CD4-positive, alpha-beta T cell treated with Interleukin-15 for 4 hours (primary cell): ENCODE data around the gene MIA.
A peak's percentile ranks its signal among the peaks of the same experiment; 100 is the strongest.
"Not testable (repeated sequence)": the region's sequence is repeated elsewhere in the genome, so short reads cannot be mapped to it uniquely, and the experiment has no call there.

Source experiments
- DNase-seq: peaks from one replicate; pipeline ENCODE4 v3.0.0-alpha.2; 2020; ENCODE audit warnings: low spot score

The MIA gene

DNA sequence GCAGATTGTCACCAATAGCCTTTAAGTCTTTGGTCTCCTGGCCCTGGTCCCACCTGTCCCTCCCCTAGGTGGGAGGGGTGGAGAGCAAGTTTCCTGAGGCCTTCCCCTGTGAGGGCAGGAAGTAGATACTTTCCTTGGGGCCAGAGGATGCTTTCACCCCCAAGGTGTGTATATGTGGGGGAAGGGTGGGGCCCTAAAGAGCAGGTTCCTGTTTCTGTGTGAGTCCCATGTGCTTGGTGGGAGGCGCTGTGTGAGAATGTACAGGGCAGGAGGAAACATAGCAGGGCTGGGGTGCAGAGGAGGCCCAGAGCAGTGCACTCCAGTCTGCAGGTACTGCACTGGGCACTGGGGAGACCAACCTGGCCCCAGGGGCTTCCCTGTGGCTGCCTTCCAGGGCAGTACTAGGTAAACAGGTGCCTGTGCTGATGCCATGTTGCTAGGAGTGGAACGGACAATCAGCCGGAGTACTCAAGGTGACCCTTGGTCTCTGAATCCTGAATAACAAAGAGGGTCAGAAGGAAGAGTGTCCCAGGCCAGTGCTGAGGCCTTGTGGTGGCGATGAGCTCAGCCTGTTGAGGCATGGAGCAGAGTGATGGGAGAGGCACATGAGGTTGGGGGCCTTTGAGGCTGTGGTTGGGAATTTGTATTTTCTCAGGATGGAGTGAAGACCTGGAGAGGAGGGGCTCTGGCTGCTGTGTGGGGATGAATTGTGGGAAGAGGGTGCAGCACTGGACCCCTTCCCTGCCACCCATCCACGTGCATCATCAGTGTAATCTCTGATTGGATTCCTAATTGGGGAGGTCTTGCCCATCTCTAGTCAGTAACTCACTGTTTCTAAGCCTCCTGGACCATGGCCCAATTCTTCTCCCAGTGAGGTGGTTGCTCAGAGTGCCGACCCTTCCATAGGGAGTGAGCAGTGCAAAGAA, 28.8 kb downstream of the MIA start:
- DNase-seq: peak; percentile 83

DNA sequence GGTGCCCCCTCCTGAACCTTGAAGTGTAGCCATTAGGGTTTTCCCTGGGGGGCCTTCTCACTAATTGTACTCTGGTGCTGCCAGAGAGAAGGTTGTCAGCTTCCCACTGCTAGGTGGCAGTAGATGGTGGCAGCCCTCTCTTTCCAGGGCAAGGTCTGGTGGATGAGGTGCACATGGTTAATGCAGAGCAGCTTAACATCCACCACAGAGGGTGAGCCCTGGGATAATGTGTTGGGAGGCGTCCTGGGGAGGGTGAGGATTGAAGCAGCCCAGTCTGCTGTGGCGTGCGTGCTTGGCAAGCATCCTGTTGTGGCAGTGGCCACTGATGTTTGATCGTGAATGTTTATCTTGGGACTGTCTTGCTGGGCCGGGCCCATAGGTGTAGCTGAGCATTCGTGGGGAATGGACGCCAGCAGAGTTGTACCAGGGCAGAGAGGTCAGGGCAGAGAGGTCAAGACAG, 29.5 kb downstream of the MIA start:
- DNase-seq: no peak

- peak; percentile 69 for DNase-seq
Measured at GRCh38 chr19:40805258-40805868, 30.0 kb downstream of the MIA start.

- DNase-seq: peak; percentile 90
Measured at GRCh38 chr19:40806423-40807146, 31.3 kb downstream of the MIA start.

DNA sequence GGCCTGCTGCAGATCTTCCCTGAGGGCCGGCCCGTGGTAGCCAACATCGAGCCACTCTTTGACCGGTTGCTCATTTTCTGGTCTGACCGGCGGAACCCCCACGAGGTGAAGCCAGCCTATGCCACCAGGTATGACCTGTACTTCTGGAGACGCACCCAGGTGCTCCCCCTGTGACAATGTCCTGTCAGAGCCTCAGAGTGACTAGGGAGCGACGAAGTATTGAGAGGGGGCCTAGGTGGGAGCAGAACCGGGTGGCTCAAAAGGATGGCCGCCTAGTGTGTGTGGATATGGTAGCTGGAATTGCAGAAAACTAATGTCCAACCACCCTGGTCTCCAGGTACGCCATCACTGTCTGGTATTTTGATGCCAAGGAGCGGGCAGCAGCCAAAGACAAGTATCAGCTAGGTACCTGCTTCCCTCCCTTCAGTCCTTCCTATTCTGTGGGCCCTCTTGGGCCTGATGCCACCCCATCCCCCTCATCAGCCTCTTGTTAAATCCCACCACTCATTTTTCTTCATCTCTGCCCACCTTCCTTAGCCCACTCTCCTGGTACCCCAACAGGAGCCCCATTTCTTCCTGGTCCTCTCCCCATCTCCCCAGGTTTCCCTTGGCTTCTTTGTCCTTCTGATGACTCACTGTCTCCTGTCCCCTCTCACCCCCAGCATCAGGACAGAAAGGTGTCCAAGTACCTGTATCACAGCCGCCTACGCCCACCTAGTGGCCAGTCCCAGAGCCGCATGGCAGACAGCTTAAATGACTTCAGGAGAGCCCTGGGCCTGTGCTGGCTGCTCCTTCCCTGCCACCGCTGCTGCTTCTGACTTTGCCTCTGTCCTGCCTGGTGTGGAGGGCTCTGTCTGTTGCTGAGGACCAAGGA, 32.1 kb downstream of the MIA start:
- no peak for DNase-seq

GRCh38 chr19:40808021-40808325, 32.7 kb downstream of the MIA start:
- no peak for DNase-seq

- DNase-seq: no peak
Measured at GRCh38 chr19:40808497-40808896, 33.2 kb downstream of the MIA start.

GRCh38 chr19:40809358-40810086, 34.2 kb downstream of the MIA start:
- no peak for DNase-seq

DNA sequence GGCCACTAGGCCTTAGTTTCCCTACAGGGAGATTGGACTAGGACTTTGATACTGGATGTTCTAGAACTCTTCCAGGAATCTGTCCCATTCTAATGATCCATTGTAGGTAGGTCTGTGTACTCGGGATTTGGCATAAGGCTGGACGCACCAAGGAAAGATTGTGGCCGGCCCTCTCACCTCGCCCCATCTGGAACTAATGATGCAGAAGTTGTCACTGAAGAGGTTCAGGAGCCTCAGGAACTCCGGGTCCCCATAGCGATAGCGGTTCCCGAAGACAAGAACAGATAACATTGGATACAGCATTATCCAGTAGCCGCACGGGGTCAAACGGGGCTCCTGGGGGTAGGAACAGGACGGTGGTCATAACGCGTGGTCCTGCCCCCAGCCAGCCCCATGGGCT, 34.8 kb downstream of the MIA start:
- DNase-seq: no peak

DNA sequence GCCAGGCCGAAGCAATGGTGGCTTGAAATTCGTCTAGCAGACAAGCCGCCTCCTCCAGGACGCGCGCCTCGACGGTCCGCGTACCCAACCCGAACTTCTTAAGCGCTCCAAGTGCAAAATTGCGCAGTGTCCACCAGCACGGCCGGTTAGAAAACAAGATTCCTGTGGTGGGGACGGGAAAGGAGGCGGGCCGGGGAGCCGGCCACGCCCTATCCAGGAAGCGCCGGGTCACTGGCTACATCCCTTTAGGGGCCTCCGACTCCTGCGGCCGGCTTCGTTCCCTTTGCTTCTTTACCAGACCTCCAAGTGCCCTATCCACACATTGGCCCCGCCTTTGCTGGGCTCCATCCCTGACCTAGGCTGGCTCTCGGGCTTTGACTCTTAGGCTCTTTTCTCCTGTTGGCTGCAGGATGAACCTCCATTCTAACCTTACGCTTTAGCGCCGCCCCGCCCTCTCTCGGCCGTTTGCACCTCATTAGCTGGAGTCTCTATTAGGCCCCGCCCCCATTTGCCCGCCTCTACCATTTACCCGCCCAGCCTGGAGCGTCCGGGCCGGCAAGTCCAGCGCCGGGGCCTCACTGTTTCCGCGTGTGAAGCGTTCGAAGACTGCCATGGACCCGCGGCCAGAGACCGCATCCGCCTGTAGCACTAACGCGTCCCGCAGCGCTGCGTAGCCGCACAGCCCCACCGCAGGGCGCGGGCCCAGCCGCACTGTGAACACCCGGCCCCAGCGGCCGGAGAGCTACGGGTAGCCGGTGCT, 35.5 kb downstream of the MIA start:
- DNase-seq: peak; percentile 47

GRCh38 chr19:40811478-40812341, 36.4 kb downstream of the MIA start:
- no peak for DNase-seq

GRCh38 chr19:40812571-40812970, 37.2 kb downstream of the MIA start:
- not testable (repeated sequence) for DNase-seq

GRCh38 chr19:40813182-40813581, 37.9 kb downstream of the MIA start:
- no peak for DNase-seq

DNA sequence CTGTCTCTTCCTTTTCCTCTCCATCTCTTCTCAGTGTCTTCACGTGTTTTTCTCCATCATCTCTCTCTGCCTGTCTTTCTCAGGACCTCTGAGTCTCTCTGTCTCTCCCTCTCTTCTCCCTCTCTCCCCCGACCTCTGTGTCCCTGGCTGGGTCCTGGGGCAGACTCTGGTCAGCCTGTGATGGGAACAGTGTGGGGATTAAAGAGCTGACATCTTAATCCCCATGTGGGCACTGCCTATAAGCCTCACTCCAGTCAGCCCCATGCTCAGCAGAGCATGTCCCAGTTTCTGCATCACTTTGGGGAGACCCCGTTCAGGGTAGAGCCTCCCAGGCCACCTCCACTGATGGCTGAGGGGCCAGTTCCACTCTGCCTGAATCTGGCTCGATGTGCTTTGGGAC, 39.9 kb downstream of the MIA start:
- no peak for DNase-seq

DNA sequence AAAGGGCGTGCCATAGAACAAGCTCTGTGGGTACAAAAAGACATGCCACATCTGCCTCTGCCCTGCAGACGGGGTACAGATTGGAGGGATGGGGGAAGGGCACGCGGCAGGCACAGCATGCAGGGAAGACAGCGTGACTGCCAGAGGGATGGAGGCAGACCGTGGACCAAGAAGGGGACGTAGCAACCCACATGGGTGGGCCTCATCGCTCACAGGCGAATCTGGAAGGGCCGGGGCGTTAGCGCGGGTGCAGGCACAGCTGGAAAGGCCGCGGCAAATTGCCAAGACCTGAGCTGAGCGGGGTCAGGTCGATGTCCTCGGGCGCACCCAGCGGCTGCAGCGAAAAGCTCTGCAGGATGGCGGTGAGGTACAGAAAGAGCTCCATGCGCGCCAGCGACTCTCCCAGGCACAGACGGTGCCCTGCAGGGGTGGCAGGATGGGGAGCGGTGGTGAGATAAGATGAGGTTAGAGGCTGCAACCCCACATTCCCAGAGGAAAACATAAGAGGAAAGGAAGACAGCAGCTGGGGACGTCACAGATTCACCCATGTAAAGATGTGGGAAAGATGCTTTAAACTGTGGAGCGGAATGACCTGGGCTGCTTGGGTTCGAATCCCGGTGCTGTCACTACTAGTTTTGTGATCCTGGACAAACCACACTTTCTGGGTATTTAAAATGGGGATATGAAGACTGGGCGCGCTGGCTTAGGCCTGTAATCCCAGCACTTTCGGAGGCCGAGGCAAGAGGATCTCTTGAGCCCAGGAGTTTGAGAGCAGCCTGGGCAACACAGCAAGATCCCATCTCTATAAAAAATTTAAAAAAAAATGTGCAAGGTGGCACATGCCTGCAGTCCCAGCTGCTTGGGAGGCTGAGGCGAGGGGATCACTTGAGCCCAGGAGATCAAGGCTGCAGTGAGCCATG, 43.4 kb downstream of the MIA start:
- DNase-seq: peak; percentile 82

DNA sequence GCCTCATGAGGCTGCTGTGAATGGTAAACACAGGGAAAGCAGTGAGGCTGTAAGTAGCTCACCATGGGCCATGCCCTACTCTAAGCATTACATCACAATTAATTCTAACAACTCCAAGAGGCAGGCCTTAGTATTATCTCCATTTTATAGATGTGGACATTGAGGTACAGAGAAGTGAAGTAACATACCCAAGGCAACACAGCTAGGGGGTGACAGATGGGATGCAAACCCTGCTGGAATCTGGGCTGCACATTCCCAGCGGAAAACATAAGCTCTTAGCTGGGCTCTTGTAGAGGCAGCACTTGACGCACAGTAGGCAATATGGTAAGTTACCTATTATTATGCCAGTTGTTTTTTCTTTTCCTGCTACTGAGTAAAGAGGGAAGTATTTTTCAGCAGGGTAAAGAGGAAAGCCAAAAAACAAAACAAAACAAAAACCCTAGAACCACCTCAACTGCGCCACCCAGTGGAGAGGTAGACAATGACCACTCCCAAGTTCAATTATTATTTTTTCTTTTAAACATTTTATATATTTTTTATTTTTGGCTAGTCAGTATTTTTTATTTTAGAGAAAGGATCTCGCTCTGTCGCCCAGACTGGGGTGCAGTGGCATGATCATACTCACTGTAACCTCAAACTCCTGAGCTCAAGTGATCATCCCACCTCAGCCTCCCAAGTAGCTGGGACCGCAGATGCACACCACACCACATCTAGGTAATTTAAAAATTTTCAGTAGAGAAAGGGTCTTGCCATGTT, 44.3 kb downstream of the MIA start:
- peak; percentile 68 for DNase-seq

DNA sequence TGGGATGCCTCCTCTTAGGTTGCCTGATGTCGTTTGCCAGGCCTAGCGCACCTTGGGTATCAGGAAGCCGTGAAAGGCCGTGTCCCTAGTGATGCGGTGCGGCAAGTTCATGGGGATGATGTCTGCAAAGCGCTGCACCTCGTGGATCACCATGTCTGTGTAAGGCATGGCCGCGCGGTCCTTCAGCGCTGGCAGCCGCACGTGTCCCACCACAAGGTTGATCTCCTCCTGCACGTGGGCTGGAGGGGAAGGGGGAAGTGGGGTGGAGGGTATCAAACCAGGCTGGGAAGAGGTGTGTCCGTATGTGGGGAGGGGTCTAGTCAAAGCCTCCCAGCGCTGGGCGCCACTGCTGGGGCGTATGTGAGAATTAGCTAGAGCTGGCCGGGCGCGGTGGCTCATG, 46.8 kb downstream of the MIA start:
- no peak for DNase-seq
